ENCODE data around the gene LRTM2.

GRCh38 chr12:1822699-1823098 is 2.3 kb downstream of the LRTM2 start:
- no peak for TF ChIP-seq CTCF (conservative IDR thresholded peaks at IDR 0.05; ENCODE audit: low read length)
- no peak for TF ChIP-seq EZH2phosphoT487 (IDR thresholded peaks at IDR 0.05; ENCODE audit: borderline replicate concordance)
